HepG2 (cell line): ENCODE data around the gene RGCC. TPM values are rescaled to one million over a fixed set of nuclear protein-coding genes. Genes with fewer than 3 reads are reported as not detected.

Experiments
- ATAC-seq: fragments of 200-7000 bp; cut with Tn5 transposase; 3 replicates; pipeline ENCODE4 v1.9.1; 2020; ENCODE audit warnings: mild to moderate bottlenecking, moderate library complexity
- BruUV-seq: library from RNA; stranded (reverse); fragments of 400-500 nt; replicated peaks from 2 replicates; lab custom pipeline; 2021; lab: Mats Ljungman, UMichigan
- CTCF ChIA-PET: fragments of 300-600 bp; formaldehyde crosslinking; extraction: SDS; loops from one replicate; lab custom pipeline; 2021; ENCODE audit warnings: low total read pairs, inconsistent platforms, low intra/inter-chr PET ratio; lab: Yijun Ruan, JAX
- POLR2A ChIA-PET: fragments of 350-600 bp; sonication (Branson Sonifier 250); formaldehyde crosslinking; loops from one replicate; lab custom pipeline; 2020; ENCODE audit warnings: antibody characterized with exemption, inconsistent platforms; lab: Yijun Ruan, JAX
- DNase-seq: peaks from one replicate; pipeline ENCODE4 v3.0.0-alpha.2; 2015; ENCODE audit warnings: low spot score
- FAIRE-seq: peaks from 3 replicates; lab custom pipeline; 2011; peaks lifted over from hg19 to GRCh38; lab: Jason Lieb, UNC
- H2AFZ ChIP-seq: one replicate; pipeline ENCODE4 v1.6.1; 2011; ENCODE audit warnings: low read length, inconsistent platforms
- H3K27ac ChIP-seq: fragments of 300-600 bp; 3 replicates; pipeline ENCODE4 v1.8.0; 2011; ENCODE audit warnings: mixed run types, mild to moderate bottlenecking, mixed read lengths, low read length, inconsistent platforms; ENCODE audit not compliant: insufficient read depth; ENCODE audit errors: extremely low read length
- H3K27me3 ChIP-seq, 2 experiments: fragments of 200-600 bp in 1 of 2; 2 replicates in 1 of 2; 3 replicates in 1 of 2; pipeline versions ENCODE4 v1.6.0 to v1.8.0; 2011; ENCODE audit warnings: low read length in 2 of 2, mild to moderate bottlenecking in 2 of 2, moderate library complexity in 2 of 2, inconsistent platforms in 1 of 2; ENCODE audit not compliant: insufficient read depth in 2 of 2, control insufficient read depth in 1 of 2
- H3K36me3 ChIP-seq, 2 experiments: fragments of 200-600 bp in 1 of 2; replicated peaks in 1 of 2; 2 replicates in 1 of 2; 3 replicates in 1 of 2; pipeline versions ENCODE4 v1.5.1 to v1.8.0; 2011; ENCODE audit warnings: low read length in 2 of 2, inconsistent platforms in 1 of 2; ENCODE audit not compliant: insufficient read depth in 2 of 2, control insufficient read depth in 1 of 2
- H3K4me1 ChIP-seq: 2 replicates; pipeline ENCODE4 v1.5.1; 2012; ENCODE audit warnings: low read length, inconsistent platforms; ENCODE audit not compliant: insufficient read depth
- H3K4me2 ChIP-seq: 2 replicates; pipeline ENCODE4 v1.6.0; 2011; ENCODE audit warnings: low read depth, low read length, inconsistent platforms
- H3K4me3 ChIP-seq, 3 experiments: fragments of 200-600 bp in 1 of 3; sonication (generic), shearing (Covaris generic) in 1 of 3; replicated peaks in 1 of 3; 2 replicates each; pipeline ENCODE4 v1.5.1; 2011 to 2016; ENCODE audit warnings: low read length in 3 of 3, inconsistent platforms in 2 of 3, low read depth in 2 of 3, mild to moderate bottlenecking in 2 of 3, control low read depth in 1 of 3, mixed read lengths in 1 of 3; ENCODE audit not compliant: insufficient read depth in 1 of 3
- H3K79me2 ChIP-seq: one replicate; pipeline ENCODE4 v1.6.1; 2011; ENCODE audit warnings: low read length, inconsistent platforms; ENCODE audit not compliant: insufficient read depth
- H3K9ac ChIP-seq: 2 replicates; pipeline ENCODE4 v1.6.0; 2011; ENCODE audit warnings: mild to moderate bottlenecking, low read depth, low read length, inconsistent platforms; ENCODE audit not compliant: insufficient read depth
- H3K9me3 ChIP-seq: 2 replicates; pipeline ENCODE4 v1.5.1; 2012; ENCODE audit warnings: mild to moderate bottlenecking, low read length
- H4K20me1 ChIP-seq: 2 replicates; pipeline ENCODE4 v1.6.0; 2011; ENCODE audit warnings: inconsistent platforms, mild to moderate bottlenecking, low read length, moderate library complexity; ENCODE audit not compliant: insufficient read depth
- CCAR2 ChIP-seq: fragments of 200-400 bp; formaldehyde crosslinking; optimal IDR thresholded peaks from 2 replicates; pipeline ENCODE3; 2018; ENCODE audit warnings: low read depth, mild to moderate bottlenecking, low read length, moderate library complexity
- MIER3 ChIP-seq: IDR thresholded peaks from 2 replicates; pipeline ENCODE4 v1.6.1; 2016; ENCODE audit warnings: missing compliant biosample characterization, borderline replicate concordance
- NR2F1 ChIP-seq, 2 experiments: fragments of 450-650 bp in 1 of 2; formaldehyde crosslinking in 1 of 2; IDR thresholded peaks; 2 replicates each; pipeline versions ENCODE4 v1.5.0 to v1.6.1; 2016 to 2020; ENCODE audit warnings: mild to moderate bottlenecking in 1 of 2, missing compliant biosample characterization in 1 of 2, missing genetic modification reagents in 1 of 2, moderate library complexity in 1 of 2
- SAP130 ChIP-seq: IDR thresholded peaks from 2 replicates; pipeline ENCODE4 v1.6.1; 2016; ENCODE audit warnings: low read depth
- SYNCRIP ChIP-seq: fragments of 200-400 bp; formaldehyde crosslinking; IDR thresholded peaks from 2 replicates; pipeline ENCODE4 v1.6.1; 2018; ENCODE audit warnings: mild to moderate bottlenecking, low read depth, low read length; ENCODE audit not compliant: insufficient read depth
- ZBTB3 ChIP-seq: sonication (generic); formaldehyde crosslinking; IDR thresholded peaks from 2 replicates; pipeline ENCODE4 v1.4.0; 2020; ENCODE audit warnings: low read depth, mild to moderate bottlenecking, moderate library complexity, missing genetic modification reagents, borderline replicate concordance
- ZNF292 ChIP-seq: sonication (generic); formaldehyde crosslinking; IDR thresholded peaks from 2 replicates; pipeline ENCODE4 v1.8.1; 2022; ENCODE audit warnings: mild to moderate bottlenecking, low read depth, missing genetic modification reagents, borderline replicate concordance
- WGBS: methylation state at CpG from one replicate; pipeline ENCODE4 v1.1.6; 2017; ENCODE audit warnings: low lambda C conversion rate; 5-methylcytosine and 5-hydroxymethylcytosine counted together
- in situ Hi-C: cut with HindIII; loops from 2 replicates; pipeline ENCODE4 v1.10.0; 2017; ENCODE audit warnings: low pct_unique_long_range_greater_than_20kb; ENCODE audit not compliant: extremely low pct_ligation_motif_present
- intact Hi-C: fragments of 100-400 bp; cut with micrococcal nuclease; formaldehyde crosslinking; loops from one replicate; pipeline ENCODE4 v1.10.0; 2022; ENCODE audit not compliant: unreplicated experiment
- polyA plus RNA-seq, 8 experiments: library from polyadenylated mRNA; depleted of rRNA in 3 of 8; stranded (reverse) in 7 of 8; unstranded in 1 of 8; fragments of >200 nt; fragmentation: Illumina TruSeq in 4 of 8; extraction: Trizol in 4 of 8; gene quantifications; 2 replicates each; pipeline versions ENCODE4 v1.2.1 to v1.2.3, GENCODE V29; 2011 to 2016; ENCODE audit warnings: low read depth in 4 of 8, missing spikeins in 1 of 8, mixed read lengths in 1 of 8; ENCODE audit not compliant: insufficient read depth in 1 of 8
- total RNA-seq, 5 experiments: library from RNA; depleted of rRNA; stranded (reverse); fragments of >200 nt; fragmentation: Illumina TruSeq; extraction: Trizol; gene quantifications; 2 replicates each; pipeline ENCODE4 v1.2.3, GENCODE V29; 2016; ENCODE audit warnings: low read depth in 1 of 5
- TF ChIP-seq, protein P1 (sequence below): sonication (generic); formaldehyde crosslinking; IDR thresholded peaks from 2 replicates; pipeline ENCODE4 v1.8.0; 2022; ENCODE audit warnings: mild to moderate bottlenecking, missing genetic modification reagents, moderate library complexity
- TF ChIP-seq, protein P2 (sequence below): sonication (generic); formaldehyde crosslinking; IDR thresholded peaks from 2 replicates; pipeline ENCODE4 v1.5.0; 2020; ENCODE audit warnings: mild to moderate bottlenecking, missing genetic modification reagents
- TF ChIP-seq, protein P3 (sequence below): sonication (generic); formaldehyde crosslinking; IDR thresholded peaks from 2 replicates; pipeline ENCODE4 v1.8.0; 2022; ENCODE audit warnings: missing genetic modification reagents, low read depth, mild to moderate bottlenecking, borderline replicate concordance

The RGCC gene
- total and polyA plus RNA-seq, 2 of the 13 experiments (the other 11 are each of a cell fraction or from before 2014, with no cell fraction given): 0.20 to 8.4 TPM

GRCh38 chr13:41408746-41409145 lies 48.6 kb upstream of the RGCC start:
- CTCF ChIA-PET: no interaction called here
- POLR2A ChIA-PET: no interaction called here

More at GRCh38 chr13:41408746-41409145, 48.6 kb upstream of the RGCC start:
- intact Hi-C loops (no loop called here), in situ Hi-C loops (loop anchor here (25.0 kb wide), 1 partner anchor 704 kb away; no protein-coding TSS in a partner anchor)
- H3K4me2 ChIP-seq: no peak overlapping the region
- H2AFZ ChIP-seq: no peak overlapping the region
- H3K79me2 ChIP-seq: no peaks in the 10 kb centered on the region
- peaks cover 12% of the 10 kb centered on the region for H3K4me1 ChIP-seq
- no peak overlapping the region for H3K27ac ChIP-seq
- 0% methylated on average over 1 of the region's 1 CpG for whole genome bisulfite sequencing
- DNase-seq (no peak), ATAC-seq (no peak), FAIRE-seq (no peak)
- no peak overlapping the region for H3K4me3 ChIP-seq
- no peaks in the 10 kb centered on the region for H3K9me3 ChIP-seq
- no peaks in the 10 kb centered on the region for H3K27me3 ChIP-seq
- no peak overlapping the region for H3K9ac ChIP-seq
- no peaks in the 10 kb centered on the region for H4K20me1 ChIP-seq
- no TSS peak for BruUV-seq
- H3K36me3 ChIP-seq: no peaks in the 10 kb centered on the region
- TF ChIP-seq NR2F1 (CRISPR knock-in tag; IDR thresholded peaks at IDR 0.05) (no peak), MIER3 (CRISPR knock-in tag) (no peak), SAP130 (CRISPR knock-in tag) (no peak), SYNCRIP (no peak), ZNF292 (CRISPR knock-in tag) (no peak), CCAR2 (no peak), ZBTB3 (no peak)
- TF ChIP-seq, protein P1, sequence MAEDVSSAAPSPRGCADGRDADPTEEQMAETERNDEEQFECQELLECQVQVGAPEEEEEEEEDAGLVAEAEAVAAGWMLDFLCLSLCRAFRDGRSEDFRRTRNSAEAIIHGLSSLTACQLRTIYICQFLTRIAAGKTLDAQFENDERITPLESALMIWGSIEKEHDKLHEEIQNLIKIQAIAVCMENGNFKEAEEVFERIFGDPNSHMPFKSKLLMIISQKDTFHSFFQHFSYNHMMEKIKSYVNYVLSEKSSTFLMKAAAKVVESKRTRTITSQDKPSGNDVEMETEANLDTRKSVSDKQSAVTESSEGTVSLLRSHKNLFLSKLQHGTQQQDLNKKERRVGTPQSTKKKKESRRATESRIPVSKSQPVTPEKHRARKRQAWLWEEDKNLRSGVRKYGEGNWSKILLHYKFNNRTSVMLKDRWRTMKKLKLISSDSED (CRISPR knock-in tag): no peak
- TF ChIP-seq, protein P2, sequence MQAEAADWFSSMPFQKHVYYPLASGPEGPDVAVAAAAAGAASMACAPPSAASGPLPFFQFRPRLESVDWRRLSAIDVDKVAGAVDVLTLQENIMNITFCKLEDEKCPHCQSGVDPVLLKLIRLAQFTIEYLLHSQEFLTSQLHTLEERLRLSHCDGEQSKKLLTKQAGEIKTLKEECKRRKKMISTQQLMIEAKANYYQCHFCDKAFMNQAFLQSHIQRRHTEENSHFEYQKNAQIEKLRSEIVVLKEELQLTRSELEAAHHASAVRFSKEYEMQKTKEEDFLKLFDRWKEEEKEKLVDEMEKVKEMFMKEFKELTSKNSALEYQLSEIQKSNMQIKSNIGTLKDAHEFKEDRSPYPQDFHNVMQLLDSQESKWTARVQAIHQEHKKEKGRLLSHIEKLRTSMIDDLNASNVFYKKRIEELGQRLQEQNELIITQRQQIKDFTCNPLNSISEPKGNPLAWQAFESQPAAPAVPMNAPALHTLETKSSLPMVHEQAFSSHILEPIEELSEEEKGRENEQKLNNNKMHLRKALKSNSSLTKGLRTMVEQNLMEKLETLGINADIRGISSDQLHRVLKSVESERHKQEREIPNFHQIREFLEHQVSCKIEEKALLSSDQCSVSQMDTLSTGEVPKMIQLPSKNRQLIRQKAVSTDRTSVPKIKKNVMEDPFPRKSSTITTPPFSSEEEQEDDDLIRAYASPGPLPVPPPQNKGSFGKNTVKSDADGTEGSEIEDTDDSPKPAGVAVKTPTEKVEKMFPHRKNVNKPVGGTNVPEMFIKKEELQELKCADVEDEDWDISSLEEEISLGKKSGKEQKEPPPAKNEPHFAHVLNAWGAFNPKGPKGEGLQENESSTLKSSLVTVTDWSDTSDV (CRISPR knock-in tag): no peak
- TF ChIP-seq, protein P3, sequence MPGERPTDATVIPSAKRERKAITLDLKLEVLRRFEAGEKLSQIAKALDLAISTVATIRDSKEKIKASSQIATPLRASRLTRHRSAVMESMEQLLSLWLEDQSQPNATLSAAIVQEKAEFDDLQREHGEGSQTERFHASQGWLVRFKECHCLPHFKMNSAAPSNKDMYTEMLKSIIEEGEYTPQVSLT (CRISPR knock-in tag): no peak
